Ramos (cell line): ENCODE measurements around the gene PROX1.

Experiments
- in situ Hi-C: fragments of 300-500 bp; cut with MboI; formaldehyde crosslinking; loops from one replicate; pipeline ENCODE4 v1.14.3; 2022; ENCODE audit warnings: low sequenced_read_pairs; ENCODE audit not compliant: unreplicated experiment

PROX1 gene

DNA sequence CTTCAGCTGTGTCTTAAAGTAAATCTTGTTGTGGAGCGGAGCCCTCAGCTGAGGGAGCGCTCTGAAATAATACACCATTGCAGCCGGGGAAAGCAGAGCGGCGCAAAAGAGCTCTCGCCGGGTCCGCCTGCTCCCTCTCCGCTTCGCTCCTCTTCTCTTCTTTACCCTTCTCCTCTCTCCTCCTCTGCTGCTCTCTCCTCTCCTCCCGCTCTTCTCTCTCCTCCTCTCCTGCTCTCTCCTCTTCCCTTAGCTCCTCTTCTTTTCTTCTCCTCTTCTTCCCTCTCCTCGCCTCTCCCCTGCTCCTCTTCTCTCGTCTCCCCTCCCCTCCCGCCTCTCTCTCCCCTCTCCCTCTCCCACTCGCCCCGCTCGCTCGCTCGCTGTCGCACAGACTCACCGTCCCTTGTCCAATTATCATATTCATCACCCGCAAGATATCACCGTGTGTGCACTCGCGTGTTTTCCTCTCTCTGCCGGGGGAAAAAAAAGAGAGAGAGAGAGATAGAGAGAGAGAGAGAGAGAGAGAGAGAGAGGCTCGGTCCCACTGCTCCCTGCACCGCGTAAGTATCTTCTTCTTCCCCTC lies at the start of gene PROX1:
Gene PROX1 (plus strand): TSS at position 47 of the 580 bp plus-strand sequence. CDS start 8,563 bp downstream, outside the sequence.
- in situ Hi-C loops: no loop called here

DNA sequence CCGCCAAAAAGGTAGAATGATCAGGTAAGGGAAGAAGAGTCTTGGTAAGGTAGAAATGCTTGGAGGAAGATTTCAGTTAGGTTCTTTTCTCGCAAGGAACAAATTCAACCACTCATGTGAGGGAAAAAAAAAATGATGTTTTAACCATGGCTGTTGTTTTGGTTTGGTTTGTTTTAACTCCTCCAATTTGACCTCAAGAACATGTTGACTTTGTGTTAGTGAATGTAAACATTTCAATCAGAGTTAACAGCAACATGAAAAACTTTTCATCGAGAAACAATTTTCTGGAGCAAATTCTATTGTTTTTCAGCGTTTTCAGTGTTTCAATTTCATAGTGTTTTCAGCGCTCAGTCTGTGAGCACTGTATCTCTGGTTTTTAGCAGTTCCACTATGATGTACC lies 49.0 kb upstream of the PROX1 start:
- in situ Hi-C loops: no loop called here

GRCh38 chr1:213939888-213940287 lies 47.9 kb upstream of the PROX1 start:
- in situ Hi-C loops: no loop called here

GRCh38 chr1:213940947-213941346 lies 46.8 kb upstream of the PROX1 start:
- in situ Hi-C loops: no loop called here

DNA sequence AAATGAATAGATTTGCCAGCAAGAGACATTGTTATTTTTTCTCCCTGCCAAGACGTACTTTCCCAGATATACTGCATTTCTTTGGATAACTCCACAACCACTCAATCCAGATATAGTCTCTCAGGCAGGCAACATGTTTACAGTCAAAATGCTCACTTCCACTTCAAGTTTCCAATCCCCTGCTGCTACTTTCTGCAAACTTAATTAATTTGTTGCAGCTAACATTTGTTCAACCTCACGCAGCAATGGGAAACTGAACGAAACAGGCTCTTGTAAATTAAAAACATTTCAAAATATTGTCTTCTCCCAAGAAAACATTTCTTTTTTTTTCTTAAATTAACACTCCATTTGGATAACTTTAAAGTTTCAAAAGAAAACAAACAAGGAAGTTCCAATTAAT lies 45.7 kb upstream of the PROX1 start:
- in situ Hi-C loops: no loop called here

- in situ Hi-C loops: no loop called here
Measured at GRCh38 chr1:213947200-213947801, 40.5 kb upstream of the PROX1 start.

DNA sequence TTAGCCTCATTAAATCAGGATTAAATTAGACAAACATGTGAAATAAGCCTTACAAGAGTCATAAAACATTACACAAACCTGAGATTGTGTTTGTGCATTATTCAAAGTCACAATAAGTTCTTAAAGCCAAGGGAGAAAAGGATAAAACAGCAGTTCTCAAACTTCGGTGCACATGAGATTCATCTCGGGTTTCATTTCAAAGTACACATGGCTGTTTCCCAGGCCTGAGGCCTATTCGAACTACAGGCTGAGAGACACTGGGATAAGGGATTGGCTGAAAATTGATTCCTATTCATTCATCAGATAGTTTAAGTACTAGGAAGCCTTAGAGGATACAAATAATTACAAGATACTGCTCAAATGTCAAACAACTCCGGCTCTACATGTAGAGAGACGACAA lies 35.9 kb upstream of the PROX1 start:
- in situ Hi-C loops: no loop called here

DNA sequence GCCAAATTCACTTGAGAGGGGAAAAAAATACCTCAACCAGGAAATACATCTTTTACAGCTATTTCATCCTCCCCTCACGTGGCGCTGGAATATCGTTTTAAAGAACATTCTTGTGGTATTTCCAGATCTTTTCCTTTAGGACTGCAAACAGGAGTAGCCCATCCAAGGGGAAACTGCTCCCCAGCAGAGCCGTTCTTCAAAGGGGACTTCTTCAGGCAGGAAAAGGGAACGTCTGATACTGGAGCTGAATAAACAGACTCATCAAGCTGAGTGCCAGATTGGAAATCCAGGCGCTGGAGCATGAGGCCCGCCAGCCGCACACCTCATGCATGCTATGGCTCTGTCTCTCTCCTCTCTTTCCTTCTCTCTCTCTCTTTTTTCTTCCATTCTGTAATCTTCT lies 34.0 kb upstream of the PROX1 start:
- in situ Hi-C loops: no loop called here

GRCh38 chr1:213956295-213956770 lies 31.4 kb upstream of the PROX1 start:
- in situ Hi-C loops: no loop called here

DNA sequence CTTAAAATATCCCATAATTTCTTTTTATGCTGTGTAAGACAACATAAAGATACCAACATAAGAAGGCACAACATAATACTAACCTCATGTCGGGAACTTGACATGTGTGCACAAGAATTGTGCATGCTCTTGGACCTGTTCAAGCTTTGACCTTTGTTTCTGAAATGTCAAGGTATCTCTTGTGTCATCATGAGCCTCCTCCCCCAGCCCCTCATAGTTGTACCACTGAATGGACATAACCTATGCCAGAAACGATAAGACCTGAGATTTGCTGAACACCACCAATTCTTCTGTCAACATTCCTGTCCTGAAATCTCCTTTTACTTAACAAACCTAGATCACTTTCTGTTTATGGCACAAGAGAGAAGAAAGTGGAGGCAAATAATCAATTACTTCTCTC lies 29.4 kb upstream of the PROX1 start:
- in situ Hi-C loops: no loop called here

GRCh38 chr1:213960963-213961362 lies 26.8 kb upstream of the PROX1 start:
- in situ Hi-C loops: no loop called here

GRCh38 chr1:213962508-213962907 lies 25.3 kb upstream of the PROX1 start:
- in situ Hi-C loops: no loop called here

- in situ Hi-C loops: no loop called here
Measured at GRCh38 chr1:213966122-213966521, 21.7 kb upstream of the PROX1 start.

GRCh38 chr1:213968146-213968825 lies 19.5 kb upstream of the PROX1 start:
- in situ Hi-C loops: no loop called here

GRCh38 chr1:213969958-213970555 lies 17.7 kb upstream of the PROX1 start:
- in situ Hi-C loops: no loop called here

DNA sequence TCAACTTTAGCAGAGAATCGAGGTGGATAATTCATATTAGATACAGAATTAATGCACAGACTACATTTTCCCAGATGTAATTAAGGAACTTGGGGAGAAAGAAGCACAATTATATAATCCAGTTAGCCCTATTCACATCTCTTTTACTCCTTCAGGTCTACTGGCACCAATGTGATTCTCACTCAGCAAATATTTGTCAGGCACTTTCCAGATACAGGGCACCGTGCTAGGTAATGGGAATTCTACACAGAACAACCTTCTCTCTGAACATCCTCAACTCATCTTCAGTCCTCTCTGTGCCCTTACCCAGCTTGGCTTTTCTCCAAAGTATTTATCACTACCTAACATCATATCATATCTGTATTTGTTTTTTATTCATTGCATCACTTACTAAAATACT lies 15.6 kb upstream of the PROX1 start:
- in situ Hi-C loops: no loop called here

- in situ Hi-C loops: no loop called here
Measured at GRCh38 chr1:213973129-213973528, 14.6 kb upstream of the PROX1 start.

DNA sequence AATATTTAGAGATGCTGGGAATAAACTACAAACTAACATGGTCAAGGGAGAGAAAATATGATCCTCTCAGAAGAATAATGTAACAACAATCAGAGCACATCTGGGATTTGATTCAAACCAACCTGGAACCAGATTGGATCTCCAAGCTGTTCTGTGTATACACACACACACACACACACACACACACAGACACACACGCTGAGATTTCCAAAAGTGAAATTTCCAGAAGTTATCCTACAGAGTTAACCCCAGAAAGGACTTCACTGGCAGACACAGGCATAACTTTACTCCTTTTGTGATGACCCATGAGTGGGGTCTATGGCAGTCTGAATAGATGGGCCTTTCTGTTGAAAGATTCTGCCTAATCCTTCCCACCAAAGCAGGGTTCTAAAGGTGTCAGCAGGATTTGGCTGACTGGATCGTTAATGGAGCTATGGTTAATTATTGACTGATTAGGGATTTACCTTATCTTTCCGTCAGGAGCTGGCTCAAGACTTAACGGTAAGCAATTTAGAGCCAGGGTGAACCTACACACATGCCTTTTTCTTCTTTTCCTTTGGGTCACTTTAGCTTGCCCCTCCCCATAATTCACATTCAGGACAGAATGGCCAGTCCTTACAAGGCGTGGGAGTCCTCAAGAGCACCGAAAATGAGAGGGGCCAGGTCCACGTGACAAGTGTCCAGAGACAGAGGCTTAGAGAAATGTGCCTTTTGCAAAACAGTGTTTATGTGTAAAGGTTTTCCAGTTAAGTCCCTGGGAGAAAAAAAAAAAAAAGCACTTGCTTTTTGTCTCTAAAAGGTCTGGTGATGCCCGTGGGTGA lies 10.9 kb upstream of the PROX1 start:
- in situ Hi-C loops: no loop called here

- in situ Hi-C loops: no loop called here
Measured at GRCh38 chr1:213977486-213977842, 10.3 kb upstream of the PROX1 start.

- in situ Hi-C loops: no loop called here
Measured at GRCh38 chr1:213977909-213978308, 9.9 kb upstream of the PROX1 start.
